ENCODE measurements around the gene BRI3.

DNA sequence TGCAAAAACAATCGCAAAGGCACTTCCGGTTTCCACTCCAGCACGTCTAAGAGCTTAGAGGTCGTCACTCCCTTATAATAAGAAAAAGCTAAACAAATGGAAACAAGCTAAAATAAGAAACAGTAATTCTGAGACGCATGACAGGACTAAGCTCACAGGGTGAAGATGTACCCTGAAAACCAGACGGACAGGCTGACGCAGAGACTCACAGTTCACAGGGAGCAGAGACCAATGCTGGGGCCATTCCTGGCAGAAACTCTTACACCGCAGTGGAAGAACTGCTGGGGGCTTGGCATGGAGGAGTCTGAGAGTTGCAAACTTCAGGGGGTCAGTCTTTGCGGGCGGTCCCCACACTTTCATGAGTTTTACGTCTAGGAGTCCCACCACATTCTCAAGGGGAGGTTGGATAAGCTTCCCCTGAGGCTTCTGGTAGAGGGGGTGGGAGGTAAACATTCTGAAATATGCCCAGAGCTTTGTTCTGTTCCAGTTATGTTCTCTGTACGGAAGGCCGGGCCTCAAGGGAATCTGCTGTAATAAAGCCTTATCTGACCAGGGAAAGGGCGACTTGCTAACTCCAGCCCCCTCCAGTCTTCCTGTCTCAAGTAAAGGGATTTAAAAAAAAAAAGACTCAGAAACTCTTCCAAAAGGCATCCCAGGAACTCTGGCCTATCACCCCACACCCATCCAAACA is 47.8 kb downstream of the BRI3 start:
- TF ChIP-seq RCOR1 (conservative IDR thresholded peaks at IDR 0.05; ENCODE audit: low read depth, low read length) (no peak), MXI1 (IDR thresholded peaks at IDR 0.05; ENCODE audit: low read depth, low read length) (no peak), KDM1A (IDR thresholded peaks at IDR 0.05; ENCODE audit: borderline replicate concordance) (no peak)
- TF ChIP-seq, protein P1, sequence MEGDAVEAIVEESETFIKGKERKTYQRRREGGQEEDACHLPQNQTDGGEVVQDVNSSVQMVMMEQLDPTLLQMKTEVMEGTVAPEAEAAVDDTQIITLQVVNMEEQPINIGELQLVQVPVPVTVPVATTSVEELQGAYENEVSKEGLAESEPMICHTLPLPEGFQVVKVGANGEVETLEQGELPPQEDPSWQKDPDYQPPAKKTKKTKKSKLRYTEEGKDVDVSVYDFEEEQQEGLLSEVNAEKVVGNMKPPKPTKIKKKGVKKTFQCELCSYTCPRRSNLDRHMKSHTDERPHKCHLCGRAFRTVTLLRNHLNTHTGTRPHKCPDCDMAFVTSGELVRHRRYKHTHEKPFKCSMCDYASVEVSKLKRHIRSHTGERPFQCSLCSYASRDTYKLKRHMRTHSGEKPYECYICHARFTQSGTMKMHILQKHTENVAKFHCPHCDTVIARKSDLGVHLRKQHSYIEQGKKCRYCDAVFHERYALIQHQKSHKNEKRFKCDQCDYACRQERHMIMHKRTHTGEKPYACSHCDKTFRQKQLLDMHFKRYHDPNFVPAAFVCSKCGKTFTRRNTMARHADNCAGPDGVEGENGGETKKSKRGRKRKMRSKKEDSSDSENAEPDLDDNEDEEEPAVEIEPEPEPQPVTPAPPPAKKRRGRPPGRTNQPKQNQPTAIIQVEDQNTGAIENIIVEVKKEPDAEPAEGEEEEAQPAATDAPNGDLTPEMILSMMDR (IDR thresholded peaks at IDR 0.05 in 2 of 3, conservative IDR thresholded peaks at IDR 0.05 in 1 of 3; ENCODE audit: control insufficient read depth in 2 of 3, extremely low read depth in 1 of 3, insufficient read depth in 1 of 3, low read depth in 3 of 3, low read length in 3 of 3) = no peak

Data from GM12878 (cell line).